Upper lobe of left lung (tissue), 4 donors: Measurements from ENCODE around the gene TTC17.

ENCODE experiments used
- EP300 ChIP-seq, 4 donors: sonication (generic); formaldehyde crosslinking; IDR thresholded peaks; one replicate each; pipeline ENCODE4 v1.5.1; 2017; ENCODE audit warnings: antibody characterized with exemption in 4 of 4, control low read depth in 2 of 4
- TF ChIP-seq, protein P1 (sequence below), 6 experiments: fragments of 450-650 bp in 4 of 6; fragments of 200-600 bp in 2 of 6; sonication (generic) in 2 of 6; IDR thresholded peaks; one replicate each; pipeline ENCODE4 v1.5.1; 2016 to 2019; ENCODE audit warnings: antibody characterized with exemption in 6 of 6

DNA sequence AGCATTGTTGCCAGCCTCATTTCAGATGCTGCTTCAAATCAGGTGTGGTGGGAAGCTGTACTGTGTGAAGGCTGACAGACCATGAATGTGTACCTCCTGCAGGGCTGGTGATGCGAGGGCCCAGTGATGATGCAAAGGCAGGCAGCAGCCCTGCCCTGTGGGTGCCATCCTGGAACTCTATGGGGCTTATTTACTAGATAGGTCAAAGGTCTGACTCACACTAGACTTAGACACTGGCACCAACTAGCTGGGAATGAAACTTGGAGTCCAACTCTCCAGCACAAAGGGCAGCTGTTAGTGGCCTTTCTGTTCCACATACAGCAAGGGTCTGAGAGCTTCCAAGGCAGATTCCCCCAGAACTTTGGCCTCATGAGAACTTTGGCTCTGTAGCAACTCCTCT is 138.4 kb downstream of the TTC17 start:
- TF ChIP-seq EP300 (IDR thresholded peaks at IDR 0.05): no peak
- TF ChIP-seq, protein P1, sequence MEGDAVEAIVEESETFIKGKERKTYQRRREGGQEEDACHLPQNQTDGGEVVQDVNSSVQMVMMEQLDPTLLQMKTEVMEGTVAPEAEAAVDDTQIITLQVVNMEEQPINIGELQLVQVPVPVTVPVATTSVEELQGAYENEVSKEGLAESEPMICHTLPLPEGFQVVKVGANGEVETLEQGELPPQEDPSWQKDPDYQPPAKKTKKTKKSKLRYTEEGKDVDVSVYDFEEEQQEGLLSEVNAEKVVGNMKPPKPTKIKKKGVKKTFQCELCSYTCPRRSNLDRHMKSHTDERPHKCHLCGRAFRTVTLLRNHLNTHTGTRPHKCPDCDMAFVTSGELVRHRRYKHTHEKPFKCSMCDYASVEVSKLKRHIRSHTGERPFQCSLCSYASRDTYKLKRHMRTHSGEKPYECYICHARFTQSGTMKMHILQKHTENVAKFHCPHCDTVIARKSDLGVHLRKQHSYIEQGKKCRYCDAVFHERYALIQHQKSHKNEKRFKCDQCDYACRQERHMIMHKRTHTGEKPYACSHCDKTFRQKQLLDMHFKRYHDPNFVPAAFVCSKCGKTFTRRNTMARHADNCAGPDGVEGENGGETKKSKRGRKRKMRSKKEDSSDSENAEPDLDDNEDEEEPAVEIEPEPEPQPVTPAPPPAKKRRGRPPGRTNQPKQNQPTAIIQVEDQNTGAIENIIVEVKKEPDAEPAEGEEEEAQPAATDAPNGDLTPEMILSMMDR (IDR thresholded peaks at IDR 0.05): no peak
